Fibroblast of villous mesenchyme (primary cell): Measurements from ENCODE around the gene GGNBP2. TPM values are rescaled to one million over a fixed set of nuclear protein-coding genes. Genes with fewer than 3 reads are reported as not detected.

Source experiments
- DNase-seq: peaks from one replicate; pipeline ENCODE4 v3.0.0-alpha.2; 2010; ENCODE audit warnings: low read depth
- H3K4me3 ChIP-seq: 2 replicates; pipeline ENCODE4 v1.5.1; 2011; ENCODE audit warnings: low read depth, mild to moderate bottlenecking, low read length
- total RNA-seq: library from RNA; depleted of rRNA; stranded (reverse); fragments of >200 nt; gene quantifications from 2 replicates; pipeline ENCODE4 v1.2.3, GENCODE V29; 2012
- TF ChIP-seq, protein P1 (sequence below): IDR thresholded peaks from 2 replicates; pipeline ENCODE4 v1.5.1; 2012; ENCODE audit warnings: low read depth, mild to moderate bottlenecking, low read length; ENCODE audit not compliant: insufficient read depth

Gene GGNBP2
- total RNA-seq, 1 donor = 70.4 TPM

DNA sequence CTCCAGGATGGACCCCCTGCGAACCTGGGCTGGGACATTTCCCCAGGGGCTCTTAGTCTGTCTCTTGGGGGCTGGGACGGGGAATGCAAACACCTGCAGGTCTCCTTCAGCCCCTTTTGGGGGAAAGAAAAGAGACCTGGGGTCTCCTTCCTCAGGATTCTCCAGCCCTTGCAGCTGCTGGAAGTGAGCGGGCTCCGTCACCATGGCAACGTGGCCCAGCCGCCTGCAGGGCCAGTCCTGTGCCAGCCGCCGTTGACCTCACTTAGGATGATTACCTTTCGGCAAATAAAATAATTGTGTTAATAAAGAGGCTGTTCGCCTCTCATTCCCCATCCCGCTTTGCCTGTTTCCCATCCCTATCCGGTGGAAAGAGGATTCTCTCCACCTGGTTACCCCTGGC is 82.4 kb downstream of the GGNBP2 start:
- no peak overlapping the region for H3K4me3 ChIP-seq
- DNase-seq = no peak
- TF ChIP-seq, protein P1, sequence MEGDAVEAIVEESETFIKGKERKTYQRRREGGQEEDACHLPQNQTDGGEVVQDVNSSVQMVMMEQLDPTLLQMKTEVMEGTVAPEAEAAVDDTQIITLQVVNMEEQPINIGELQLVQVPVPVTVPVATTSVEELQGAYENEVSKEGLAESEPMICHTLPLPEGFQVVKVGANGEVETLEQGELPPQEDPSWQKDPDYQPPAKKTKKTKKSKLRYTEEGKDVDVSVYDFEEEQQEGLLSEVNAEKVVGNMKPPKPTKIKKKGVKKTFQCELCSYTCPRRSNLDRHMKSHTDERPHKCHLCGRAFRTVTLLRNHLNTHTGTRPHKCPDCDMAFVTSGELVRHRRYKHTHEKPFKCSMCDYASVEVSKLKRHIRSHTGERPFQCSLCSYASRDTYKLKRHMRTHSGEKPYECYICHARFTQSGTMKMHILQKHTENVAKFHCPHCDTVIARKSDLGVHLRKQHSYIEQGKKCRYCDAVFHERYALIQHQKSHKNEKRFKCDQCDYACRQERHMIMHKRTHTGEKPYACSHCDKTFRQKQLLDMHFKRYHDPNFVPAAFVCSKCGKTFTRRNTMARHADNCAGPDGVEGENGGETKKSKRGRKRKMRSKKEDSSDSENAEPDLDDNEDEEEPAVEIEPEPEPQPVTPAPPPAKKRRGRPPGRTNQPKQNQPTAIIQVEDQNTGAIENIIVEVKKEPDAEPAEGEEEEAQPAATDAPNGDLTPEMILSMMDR = no peak

DNA sequence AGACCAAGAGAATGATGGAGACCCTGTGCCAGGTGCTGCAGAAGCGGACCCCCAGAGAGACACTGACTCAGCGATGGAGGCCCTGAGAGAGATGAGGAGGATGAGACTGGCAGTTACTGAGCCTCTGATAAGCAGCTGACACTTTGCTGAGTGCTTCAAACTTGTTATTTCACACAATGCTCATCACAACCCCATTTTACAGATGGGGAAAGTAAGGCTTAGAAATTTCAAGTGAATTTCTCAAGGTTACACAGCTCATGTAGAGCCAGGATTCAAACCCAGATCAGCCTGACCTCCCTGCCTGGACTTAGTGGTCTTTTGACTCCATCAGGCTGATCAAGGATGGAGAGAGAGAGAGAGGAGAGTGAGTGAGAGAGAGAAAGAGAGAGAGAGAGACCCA is 83.9 kb downstream of the GGNBP2 start:
- no peak for DNase-seq
- H3K4me3 ChIP-seq = no peak overlapping the region
- TF ChIP-seq, protein P1 = no peak

DNA sequence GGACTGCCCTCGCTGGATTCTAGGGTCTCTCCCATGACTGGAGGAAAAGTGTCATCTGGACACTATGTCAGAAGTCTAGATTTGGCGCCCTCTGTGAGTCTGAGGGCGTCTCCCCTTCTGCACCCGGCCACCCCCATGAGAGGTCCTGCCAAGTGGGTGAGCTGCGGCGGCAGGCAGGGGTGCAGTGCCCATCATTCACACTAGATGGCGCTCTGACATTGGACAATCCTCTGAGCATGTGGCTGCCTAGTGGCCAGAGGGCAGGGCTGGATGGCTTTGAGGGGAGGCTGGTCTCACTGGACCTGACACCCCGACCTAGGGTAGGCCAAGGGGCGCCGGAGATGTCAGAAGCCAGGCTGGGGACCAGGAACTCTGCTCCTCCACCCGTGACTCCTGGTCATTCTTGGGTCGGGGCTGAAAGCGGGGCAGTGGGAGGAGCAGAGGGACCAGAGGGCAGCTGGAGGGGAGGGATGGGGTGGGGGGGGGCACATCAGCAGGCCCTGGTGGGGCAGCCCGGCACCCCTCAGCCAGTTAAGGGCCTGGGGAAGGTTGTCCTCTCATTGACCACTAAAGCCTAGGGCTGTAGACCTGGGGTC is 84.6 kb downstream of the GGNBP2 start:
- TF ChIP-seq, protein P1 = peak; percentile 99
- DNase-seq = peak; percentile 59
- no peak overlapping the region for H3K4me3 ChIP-seq

DNA sequence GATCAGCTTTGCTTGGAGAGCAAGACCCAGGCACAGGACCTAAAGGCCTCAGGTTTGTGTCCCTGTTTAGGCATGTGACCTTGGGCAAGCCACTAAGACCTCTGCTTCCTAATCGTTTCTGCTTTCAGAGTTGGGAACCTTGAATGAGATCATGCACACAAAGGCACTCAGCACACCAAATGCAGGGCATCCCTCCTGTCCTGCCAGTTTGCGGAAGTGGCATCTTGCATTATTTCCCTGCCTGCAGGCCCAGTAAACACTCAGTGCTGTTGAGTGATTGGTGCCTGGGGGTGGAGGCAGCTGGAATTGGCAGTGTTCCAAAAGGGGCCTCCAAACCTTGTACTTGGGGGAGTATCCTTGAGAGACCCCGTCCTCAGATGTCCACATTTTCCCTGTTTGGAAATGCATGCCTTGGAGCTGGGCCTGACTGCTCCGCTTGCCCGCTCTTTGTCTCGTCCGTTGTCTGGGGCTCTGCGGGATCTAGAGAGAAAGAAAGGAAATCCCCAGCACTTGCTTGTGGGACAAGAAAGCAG is 85.3 kb downstream of the GGNBP2 start:
- no peak overlapping the region for H3K4me3 ChIP-seq
- DNase-seq = no peak
- TF ChIP-seq, protein P1 = no peak

DNA sequence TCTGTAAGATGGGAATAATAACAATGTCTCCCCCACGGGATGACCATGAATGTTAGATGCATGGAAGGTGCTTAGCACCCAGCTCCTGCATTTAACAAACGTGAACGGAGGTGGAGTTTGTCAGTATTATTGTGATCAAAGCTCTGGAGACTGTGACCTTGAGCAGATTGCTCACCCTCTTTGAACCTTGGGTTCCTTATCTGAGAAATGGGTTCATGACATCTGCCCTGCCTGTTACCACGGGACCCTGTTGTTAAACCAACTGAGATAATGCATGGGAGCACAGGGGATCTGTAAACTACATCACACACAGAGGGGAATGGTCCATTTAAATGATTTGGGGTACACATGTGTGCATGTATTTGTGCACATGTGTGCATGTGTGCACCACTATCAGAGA is 86.3 kb downstream of the GGNBP2 start:
- H3K4me3 ChIP-seq = no peak overlapping the region
- DNase-seq = no peak
- TF ChIP-seq, protein P1 = no peak

DNA sequence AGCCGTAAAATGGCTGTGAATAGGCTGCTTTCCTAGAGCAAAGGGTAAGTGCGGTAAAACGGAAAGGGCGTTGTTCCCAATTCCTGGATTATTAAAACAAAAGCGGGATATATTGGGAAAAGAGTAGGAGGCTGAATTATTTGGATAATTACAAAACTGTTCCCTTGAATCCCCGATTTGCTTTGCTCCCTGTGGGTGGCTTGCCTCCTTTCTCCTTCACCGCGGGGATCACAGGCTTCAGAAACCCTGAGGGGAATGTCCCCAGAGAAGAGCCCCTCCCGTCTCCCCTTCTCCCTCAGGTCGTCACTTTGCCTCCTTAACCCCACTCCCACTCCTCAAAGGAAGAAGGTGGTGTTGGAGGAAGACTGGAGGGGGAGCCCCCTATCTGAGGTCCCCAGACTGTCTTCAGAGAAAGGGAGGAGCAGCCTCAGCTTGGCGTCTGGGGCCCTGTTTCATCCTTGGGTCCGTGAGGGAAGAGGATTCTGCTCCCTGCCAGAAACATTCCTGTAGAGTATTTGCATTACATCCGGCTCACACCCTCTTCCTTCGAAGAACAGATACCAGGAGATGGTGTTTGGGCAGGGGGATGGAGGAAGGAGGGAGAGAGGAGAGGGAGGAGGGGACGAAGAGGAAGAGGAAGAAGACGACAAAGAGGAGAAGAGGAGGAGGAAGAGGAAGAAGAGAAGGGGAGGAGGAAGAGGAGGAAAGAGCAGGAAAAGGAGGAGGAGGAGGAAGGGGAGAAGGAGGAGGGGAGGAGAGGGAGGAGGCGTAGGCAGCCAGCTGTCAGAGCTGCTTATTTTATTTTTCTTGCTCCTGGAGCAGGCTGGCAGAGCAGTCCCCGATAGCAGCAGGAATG is 88.4 kb downstream of the GGNBP2 start:
- TF ChIP-seq, protein P1 = no peak
- H3K4me3 ChIP-seq = no peak overlapping the region
- no peak for DNase-seq

Other genes starting within 250 kb of the GGNBP2 start
- gene TBC1D3G, start 221.0 kb upstream of the GGNBP2 start, total RNA-seq = not detected in 2 replicates
- not detected in 2 replicates for gene TBC1D3H, start 156.5 kb upstream of the GGNBP2 start, total RNA-seq
- gene ZNHIT3, start 58.2 kb upstream of the GGNBP2 start, total RNA-seq = 15.5 and 17.7 TPM in 2 replicates
- gene MYO19, start 10.1 kb upstream of the GGNBP2 start, total RNA-seq = 50.1 and 52.8 TPM in 2 replicates
- 8.6 and 8.7 TPM in 2 replicates for gene PIGW, start 9.9 kb upstream of the GGNBP2 start, total RNA-seq
- gene DHRS11, start 47.0 kb downstream of the GGNBP2 start, total RNA-seq = 5.5 and 5.6 TPM in 2 replicates
- 3.9 and 4.7 TPM in 2 replicates for gene MRM1, start 56.7 kb downstream of the GGNBP2 start, total RNA-seq